ENCODE results near the gene LYST.

LYST gene

DNA sequence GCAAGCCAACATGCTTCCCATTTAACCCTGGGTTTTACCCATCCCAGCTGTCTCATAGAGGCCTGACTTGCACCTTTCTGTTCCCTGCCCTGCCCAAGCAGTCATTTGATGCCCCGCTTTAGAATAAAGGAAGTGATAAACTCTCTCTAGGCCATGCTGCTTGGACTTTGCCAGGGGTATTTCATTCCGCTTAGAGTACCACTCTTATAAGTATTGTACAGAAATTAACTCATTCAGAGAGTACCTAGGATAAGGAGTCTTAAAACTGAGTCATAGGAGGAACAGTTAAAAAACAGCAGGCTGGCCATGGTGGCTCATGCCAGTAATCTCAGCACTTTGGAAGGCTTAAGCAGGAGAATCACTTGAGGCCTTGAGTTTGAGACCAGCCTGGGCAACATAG lies 21.0 kb upstream of the LYST start:
- no peak for DNase-seq

DNA sequence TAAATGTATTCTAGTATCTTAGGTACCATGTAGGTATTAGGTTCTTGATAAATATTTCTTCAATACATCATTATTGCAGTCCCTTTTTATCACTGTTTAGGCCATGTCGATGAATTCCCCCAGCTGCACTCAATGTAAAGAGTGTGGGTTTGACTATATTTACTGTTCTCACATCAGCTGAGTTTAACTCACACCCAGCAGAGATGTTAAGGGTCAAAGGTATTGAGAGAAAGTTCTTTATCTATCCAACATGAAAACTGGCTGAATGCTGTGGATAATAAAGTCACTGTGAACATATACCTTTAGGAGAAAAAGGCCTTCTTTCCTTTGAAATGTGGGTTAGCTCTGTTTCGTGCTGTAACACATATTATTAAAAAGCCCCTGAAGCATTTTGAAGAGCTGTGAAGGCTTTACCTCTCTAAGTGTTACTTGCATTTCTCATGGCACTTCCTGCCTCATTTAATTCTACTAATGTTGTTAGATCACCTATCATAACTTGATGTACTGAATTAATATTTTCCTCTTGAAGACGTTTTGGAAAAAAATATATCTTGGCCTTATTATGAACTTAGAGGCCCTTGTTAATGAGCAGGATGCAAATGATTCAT lies 19.1 kb upstream of the LYST start:
- no peak for DNase-seq

DNA sequence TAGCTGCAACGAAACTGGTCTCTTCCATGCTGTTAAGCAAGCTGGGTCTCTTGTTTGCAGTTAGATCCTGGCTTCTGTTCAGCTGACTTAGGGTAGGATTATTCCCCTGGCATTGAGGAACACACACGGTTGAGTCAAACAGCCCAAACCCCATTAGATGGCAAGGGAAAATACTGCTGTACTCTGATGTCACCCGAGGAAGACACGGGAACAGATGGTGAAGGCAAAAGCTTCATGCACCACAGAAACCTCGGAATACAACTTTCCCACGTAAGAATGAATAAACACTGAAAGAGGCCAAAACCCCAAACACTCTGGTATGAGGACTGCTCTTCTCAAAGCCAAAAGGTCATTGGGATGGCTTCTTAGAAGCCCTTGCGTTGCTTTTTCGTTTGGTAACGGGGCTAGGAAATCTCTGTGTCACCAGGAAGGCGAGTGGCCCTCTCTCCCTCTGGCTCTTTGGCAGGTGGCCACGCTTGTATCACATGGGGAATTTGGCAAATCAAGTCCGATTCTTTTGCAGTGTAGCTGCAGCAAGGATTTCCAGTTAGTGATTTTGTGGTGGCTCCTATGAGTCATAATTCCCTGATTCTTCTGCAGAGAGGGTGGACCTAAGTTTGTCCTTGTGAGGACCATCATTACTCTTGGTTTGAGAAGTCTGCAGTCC lies 16.7 kb upstream of the LYST start:
- no peak for DNase-seq

DNA sequence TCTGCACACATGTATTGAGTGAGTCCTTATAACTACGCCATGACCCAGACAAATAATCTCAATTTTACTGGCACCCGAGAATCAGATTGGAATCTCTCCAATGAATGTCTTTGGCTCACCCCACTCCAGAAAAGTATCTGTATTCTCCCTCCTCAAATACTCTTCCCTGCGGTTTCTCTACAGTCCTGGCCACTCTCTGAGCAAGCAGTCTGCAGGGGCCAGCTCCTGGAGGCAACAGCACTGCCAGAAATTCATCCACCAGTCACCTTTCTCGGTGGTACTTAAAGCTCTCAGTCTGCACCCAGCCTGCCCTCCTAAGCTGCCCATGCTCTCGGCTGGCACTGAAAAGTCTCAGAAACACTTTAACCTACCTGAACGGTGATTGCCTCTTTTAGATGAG lies 16.1 kb upstream of the LYST start:
- no peak for DNase-seq

DNA sequence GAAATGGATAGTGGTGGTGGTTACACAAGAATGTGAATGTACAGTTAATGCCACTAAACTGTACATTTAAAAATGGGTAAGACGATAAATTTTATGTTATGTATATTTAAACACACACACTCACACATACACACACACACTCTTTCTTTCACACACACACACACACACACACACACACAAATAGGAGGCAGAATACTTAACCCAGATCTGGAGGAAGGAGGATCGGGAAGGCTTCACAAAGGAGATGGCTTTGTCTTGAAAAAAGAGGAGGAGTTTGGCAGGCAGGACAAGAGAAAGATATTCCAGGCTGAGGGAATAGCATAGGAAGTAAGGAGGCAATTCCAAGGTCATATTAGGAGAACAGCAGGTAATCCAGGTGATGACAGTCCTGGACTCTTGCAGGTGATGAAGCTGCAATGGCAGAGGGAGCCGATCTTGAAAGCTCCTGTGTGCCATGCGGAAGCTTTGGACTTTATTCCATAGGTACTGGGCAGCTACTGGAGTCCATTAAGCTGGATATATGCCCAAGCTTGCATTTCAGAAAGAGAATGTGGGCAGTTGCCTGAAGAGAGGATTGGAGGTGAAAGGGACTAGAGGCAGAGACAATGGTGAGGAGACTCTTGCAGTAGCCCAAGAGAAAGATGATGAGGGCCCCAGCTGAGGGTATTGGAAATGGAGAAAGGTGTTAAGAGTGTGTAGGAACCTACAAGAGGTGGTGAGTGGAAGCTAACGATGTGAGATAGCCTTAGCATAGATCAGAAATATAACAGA lies 15.4 kb upstream of the LYST start:
- DNase-seq = no peak

DNA sequence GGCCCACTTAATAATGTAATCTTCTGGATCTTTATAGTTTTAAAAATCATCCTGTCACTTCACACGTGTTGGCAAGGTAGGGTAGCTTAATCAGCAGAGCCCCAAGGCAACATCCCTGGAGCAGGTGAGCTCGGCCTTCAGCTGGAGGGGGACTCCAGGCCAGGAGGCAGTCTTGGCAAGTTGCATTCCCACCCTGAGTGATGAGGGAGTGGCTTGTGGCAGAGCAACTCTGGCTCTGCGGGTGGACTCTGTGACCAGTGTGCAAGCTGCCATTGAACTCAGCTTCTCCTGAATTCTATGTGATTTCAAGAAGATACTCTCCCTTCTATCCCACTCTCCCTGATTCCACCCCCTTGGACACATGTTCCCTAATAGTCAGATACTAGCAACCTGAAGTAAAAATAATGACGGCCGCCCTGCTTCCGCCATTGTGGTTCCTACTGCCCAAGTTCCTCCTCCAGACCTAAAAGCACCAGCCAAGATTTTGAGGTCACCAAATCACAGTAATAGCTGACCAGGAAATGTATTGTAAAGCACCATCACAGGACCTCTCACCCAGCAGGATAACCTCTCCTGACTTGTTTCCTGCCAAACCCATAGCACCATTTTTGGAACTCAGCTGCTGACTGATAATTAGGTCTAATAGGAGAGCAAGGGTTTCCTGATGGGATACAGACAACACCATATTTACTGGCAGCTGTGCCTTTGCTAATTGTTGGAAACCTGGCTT lies 11.5 kb upstream of the LYST start:
- DNase-seq = no peak

DNA sequence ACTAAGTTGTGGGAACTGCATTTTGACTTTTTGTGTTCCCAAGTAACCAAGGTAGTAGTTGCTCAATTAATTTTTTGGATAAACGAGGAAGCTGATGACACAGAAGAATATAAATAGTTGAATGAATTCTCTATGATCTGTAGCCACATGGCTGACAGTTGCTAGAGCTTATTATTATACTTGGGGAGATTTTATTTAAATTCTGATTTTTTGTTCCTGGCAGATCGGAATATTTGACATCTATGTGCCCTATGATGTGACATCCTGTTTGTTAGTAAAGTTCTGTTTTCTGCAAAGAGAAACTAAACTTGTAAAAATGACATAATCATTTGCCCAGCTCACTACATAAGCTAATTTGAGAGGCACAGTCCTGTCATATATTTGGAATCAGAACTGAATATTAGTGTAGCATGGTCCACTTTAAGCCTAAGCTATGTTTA lies 9.7 kb upstream of the LYST start:
- DNase-seq = no peak

DNA sequence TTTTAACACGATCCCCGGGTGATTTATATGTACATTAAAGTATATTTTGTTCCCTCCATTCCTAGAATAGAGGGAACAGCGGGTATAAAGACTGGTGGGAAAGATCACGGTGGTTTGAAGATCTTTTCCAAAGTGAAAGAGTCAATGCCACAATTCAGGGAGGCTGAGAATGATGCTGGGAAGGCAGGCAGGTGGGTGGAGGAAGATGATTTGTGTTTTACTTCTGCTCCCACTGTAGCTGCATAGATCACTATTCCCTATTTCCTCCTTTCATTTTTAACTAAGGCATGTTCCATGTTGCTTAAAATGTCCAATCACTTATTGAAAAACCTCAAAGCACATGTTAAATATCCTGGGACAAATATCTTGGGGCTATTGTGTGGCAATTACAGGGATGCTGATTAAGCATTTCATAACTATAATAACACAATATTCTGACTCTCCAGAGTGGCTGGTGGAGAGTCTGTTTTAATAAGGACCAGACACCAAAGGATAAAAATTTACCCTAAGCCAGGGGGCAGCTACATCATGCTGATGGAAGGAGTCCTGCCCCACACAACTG lies 8.4 kb upstream of the LYST start:
- no peak for DNase-seq

DNA sequence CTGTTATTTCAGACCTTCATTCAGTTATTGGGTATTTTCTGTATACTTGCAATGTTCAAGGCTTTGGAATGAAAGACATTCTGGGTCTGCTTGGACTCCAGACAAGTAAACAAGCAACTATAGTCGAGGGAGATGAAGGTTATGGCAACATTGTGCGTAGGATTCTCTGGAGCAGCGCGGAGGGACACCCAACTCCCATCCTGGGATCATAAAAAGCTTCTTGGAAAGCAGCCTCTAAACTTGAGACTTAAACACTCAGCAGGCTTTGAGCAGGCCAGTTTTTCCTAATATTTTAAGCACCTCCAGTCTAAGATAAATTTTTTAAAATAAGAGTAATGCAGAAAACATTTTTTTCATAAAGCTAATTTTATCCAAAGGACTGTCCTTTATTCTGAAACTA lies 7.6 kb upstream of the LYST start:
- no peak for DNase-seq

DNA sequence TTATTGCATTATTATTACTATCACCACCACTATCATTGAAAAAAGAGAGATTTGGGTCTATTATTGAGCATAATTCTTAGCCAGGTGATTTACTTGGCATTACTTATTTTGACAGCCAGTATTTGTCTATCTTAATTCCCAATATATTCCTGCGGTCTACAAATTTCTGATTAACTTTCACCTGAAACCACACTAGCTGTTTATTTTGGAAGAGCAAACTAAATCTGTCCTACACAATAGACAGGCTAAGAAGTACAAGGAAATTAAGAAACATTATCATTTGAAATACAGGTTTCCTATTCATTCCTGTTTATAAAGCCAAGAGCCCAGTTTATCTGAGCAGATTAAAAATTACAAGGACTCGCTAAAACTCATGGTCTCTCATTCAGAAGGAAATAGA lies 6.9 kb upstream of the LYST start:
- DNase-seq = no peak

DNA sequence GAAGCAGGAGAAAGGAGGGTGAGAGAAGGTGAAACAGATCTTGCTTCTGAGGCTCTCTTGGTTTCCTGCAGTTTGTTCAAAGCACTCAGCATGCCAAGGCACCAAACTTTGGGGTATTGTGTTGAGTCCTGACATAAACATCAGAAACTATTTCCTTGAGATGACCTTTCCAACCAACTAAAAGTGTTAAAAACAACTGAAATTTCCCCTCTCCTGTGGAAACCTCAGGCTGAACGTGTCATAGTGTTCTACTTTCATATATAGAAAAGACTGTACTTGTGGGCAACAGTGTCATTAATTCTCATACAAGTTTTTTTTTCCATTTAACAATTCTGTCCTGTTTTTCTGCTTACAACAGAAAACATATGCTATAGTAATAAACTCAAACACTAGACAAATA lies 6.3 kb upstream of the LYST start:
- DNase-seq = peak; percentile 39

DNA sequence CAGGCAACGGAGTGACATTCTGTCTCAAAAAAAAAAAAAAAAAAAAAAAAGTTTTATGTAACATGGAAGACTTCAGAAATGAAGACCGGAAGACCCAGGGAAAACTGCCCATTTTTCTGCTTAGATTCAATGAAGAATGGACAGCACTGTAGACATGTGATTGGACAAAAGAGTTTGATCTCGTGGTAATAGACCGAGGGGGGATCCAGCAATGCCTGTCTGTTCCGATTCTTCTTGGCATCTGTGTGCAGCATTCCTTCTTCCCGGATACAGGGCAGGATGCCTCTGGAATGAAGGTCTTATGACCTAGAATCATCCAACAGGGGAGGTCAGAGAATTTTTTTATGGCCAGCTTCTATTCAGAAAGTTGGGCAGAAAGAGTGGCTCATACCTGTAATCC lies 5.6 kb upstream of the LYST start:
- DNase-seq = no peak

DNA sequence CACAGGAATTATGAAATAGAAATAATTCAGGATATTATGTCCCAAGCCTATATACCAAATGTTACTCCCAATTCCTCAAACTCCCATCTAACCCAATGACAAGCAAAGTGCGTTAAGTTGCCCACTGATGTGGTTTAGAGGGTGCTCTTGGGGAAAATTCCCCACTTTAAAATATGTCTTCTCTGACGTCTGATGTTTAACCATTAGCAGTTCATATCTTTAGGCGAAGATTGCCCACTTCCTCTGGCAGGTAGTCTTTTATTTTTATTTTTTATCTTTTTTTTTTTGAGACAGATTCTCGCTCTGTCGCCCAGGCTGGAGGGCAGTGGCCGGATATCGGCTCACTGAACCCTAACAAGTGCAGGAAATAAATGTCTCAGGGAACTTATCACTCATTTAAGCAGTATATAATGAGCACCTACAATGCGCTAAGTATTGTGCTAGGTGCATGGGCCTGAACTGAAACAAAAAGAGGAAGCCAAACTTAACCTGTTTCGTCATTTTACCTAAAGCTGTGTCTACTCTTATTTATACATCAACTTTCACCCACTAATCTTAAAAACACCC lies 1.3 kb upstream of the LYST start:
- DNase-seq = peak; percentile 26

DNA sequence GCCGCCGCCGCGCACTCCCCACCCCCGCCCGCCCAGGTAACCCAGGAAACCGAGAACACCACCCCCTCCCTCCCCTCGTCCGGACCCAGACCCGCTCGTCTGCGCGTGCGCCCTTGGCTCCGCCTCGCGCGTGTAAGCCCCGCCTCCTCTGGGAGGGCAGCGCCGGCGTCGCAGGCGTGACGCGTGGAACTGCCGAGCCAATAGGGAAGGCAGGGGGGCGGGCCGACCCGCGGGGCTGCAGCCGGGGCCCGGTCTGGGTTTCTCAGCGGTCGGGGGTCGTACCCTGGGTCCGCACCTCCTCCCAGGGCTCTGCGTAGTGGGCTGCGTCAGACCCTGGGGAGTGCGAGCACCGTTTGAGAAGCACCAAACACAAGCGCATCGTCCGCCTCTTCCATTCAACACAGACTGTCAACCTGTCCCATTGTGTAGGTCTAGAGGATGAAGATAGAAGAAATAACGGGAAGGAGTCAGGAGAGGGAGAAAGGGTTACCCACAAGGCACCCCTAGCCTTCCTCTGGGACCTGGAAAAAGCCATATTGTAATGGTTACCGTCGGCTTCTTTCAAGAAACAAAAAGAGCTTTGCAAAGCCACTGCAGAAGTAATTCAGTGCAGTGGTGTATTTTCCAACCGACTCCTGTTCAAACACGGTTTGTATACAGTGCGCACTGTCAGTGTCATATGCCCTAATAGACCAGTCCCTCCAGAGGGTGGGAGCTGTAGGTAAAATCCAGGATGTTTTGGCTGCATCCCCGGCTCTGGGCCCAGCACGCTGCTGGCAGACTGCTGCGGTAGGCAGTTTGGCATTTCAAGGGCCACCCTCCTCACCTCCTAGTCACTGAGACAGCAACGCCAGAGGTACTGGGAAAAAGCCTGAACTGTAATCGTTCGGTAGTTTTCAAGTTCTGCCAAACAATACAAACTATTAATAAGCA lies 473 bp upstream of the LYST start:
- DNase-seq = peak; percentile 96

DNA sequence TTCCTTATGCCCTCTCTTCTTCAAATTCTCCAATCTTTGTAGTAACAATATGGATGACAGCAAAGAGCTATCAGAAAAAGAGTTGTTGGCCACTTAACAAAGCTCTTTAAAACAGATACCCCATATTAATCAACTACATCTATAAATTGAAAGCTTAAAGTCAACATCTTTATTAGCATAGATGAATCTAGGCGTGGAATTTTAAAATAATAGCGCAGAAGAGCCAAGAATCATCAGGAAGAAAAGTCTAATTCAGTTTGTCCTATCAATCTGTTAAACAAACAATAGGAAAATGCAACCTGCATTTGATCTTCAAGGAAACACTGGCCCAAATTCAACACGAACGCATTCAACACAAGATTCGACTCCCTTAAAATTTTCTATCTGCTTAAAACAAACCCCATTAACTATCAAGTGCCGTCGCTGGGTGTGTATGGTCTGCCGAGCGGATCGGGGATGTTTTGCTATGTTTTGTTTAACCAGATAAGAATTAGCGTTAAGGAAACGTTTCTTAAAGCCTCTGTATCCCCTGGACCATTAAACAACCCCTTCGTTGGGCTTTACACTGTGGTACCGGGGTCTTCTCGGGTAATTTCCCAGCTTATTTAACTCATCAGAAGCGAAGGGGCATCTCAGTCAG lies 1.0 kb downstream of the LYST start:
- DNase-seq = no peak

DNA sequence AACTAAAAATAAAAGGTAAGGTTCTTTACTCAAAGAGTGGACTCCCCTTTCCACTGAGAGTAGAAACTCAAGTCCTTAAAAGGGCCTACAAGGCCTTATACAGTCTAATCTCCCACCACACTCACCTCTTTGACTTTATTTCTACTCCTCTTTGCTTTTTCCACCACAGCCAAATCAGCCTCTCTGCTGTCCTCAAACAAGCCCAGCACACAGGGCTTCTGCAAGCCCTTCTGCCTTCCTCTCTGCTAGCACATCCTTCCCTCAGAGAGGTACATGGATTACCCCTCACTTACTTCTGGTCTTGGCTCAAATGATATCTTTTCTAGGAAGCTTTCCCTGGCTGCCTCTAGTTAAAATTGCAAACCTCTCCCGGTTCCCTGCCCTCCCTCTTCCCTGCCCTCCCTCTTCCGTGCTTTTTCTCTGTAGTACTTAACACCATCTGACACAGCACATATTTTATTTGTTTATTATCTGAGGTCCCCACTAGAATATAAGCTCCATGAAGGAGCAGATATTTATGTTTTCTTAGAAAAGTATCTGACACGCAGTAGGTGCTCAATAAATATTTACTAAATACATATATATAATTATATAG lies 1.7 kb downstream of the LYST start:
- DNase-seq = no peak

DNA sequence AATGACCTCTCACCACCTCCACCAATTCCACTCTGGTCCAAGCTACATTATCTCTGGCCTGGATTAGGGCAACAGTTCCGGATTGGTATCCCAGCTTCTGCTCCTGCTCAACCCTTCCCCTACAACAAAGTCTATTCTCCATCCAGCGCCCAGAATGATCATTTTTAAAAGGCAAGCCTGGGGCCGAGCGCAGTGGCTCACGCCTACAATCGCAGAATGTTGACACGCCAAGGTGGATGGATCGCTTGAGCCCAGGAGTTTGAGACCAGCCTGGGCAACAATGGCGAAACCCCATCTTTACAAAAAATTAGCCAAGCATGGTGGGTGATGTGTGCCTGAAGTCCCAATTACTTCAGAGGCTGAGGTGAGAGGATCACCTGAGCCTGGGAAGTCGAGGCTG lies 2.2 kb downstream of the LYST start:
- no peak for DNase-seq

DNA sequence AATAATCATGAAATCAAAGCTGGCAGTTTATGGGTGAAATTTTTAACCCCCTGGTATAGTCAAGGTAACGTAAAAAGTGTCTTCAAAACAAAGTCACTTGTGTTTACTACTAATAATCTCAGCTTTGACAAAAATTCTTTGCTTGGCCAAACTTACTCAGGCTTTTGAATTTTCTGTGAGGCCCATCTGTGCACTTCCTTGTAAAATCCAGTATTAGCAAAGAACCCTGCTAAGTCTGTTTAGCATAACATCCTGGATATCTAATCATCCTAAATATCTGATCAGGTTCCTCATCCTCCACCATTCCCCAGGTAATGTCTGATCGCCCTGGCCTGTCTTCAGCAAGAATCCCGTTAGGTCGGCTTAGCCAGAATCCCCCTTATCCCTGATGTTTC lies 3.0 kb downstream of the LYST start:
- DNase-seq = no peak

DNA sequence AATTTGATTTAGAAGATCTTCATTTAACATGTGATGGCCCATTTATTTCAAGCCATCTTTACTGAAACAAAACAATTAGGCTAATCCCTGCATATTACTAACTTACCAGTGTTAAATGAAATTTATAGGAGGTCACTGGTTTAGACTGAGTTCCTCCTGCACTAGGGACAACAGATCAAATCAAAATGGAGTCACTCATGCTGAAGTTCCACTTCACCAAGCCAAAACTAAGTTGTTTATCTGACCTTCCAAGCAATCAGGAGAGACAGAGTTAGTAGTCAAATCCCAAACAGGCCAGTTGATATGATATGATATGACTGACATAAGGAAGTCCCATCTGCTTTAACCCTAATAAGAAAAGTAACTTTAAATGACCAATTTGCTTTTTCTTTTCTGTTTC lies 4.8 kb downstream of the LYST start:
- DNase-seq = no peak

DNA sequence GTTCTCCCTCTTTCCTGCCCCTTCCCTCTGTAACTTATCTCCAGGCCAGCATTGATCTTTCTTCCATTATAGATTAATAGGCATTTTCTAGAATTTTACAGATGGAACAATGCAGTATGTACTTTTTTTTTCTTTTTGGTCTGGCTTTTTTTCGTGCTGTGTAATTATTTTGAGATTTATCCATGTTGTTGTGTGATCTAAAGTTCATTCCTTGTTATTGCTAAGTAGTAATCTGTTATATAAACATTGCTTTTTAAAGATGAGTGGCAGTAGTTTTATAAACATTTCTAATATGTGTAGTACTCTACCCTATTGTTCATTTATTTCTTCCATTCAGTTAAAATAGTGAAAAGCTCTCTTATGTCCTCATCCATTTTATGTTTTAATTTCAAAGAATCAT lies 5.9 kb downstream of the LYST start:
- no peak for DNase-seq

DNA sequence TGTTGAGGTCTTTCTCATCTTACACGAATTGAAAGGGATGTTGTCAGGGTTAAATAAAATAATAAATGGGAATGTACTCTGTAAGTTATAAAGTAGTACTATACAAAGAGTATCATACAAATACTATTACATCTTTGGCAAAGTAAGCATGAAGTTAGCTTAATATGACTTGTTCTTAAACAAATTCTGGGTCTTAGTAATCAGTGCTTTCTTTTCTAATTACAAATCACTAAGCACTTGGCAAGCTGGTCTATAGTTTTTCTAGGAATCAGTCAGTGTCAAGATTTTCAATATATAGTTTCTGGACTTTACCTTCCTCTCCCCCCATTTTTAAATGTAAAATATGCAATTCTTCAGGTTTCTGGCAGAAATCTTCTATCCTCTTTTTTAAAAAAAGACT lies 6.9 kb downstream of the LYST start:
- DNase-seq = no peak
